GM10266 (cell line): ENCODE data around the gene MNT.

Source experiments
- DNase-seq: peaks from one replicate; pipeline ENCODE4 v3.0.0; 2012; ENCODE audit errors: extremely low spot score
- CTCF ChIP-seq: IDR thresholded peaks from 2 replicates; pipeline ENCODE4 v1.5.1; 2012; ENCODE audit warnings: mild to moderate bottlenecking, low read depth; ENCODE audit not compliant: control insufficient read depth, insufficient read depth; ENCODE audit errors: missing control alignments

Gene MNT

GRCh38 chr17:2388683-2389055 lies 12.2 kb downstream of the MNT start:
- TF ChIP-seq CTCF: no peak
- no peak for DNase-seq

- DNase-seq: no peak
- TF ChIP-seq CTCF: no peak
Measured at GRCh38 chr17:2388020-2388682, 12.7 kb downstream of the MNT start.

- DNase-seq: no peak
- TF ChIP-seq CTCF: no peak
Measured at GRCh38 chr17:2387086-2388019, 13.5 kb downstream of the MNT start.

- no peak for TF ChIP-seq CTCF
- no peak for DNase-seq
Measured at GRCh38 chr17:2386400-2387085, 14.3 kb downstream of the MNT start.

GRCh38 chr17:2385240-2386210 lies 15.3 kb downstream of the MNT start:
- no peak for TF ChIP-seq CTCF
- DNase-seq: no peak

- DNase-seq: no peak
- no peak for TF ChIP-seq CTCF
Measured at GRCh38 chr17:2384439-2385127, 16.3 kb downstream of the MNT start.
